KOPT-K1 (cell line): ENCODE measurements around the gene COMP.
"Not testable (repeated sequence)": the region's sequence is repeated elsewhere in the genome, so short reads cannot be mapped to it uniquely, and the experiment has no call there.

Experiments used
- H3K27ac ChIP-seq: fragments of 200-600 bp; sonication (generic); 2 replicates; pipeline ENCODE4 v1.5.1; 2016; ENCODE audit warnings: antibody characterized with exemption, mild to moderate bottlenecking, low read depth, low read length; ENCODE audit not compliant: poor library complexity, severe bottlenecking
- H3K36me3 ChIP-seq: fragments of 200-600 bp; sonication (generic); 2 replicates; pipeline ENCODE4 v1.5.1; 2017; ENCODE audit warnings: antibody characterized with exemption, mild to moderate bottlenecking, low read length, moderate library complexity; ENCODE audit not compliant: insufficient read depth
- H3K9me3 ChIP-seq: fragments of 200-600 bp; sonication (generic); 2 replicates; pipeline ENCODE4 v1.5.1; 2017; ENCODE audit warnings: antibody characterized with exemption, low read length, mild to moderate bottlenecking; ENCODE audit not compliant: insufficient read depth, poor library complexity, severe bottlenecking

The COMP gene

GRCh38 chr19:18790566-18791314 is at the start of gene COMP:
COMP (minus strand) TSS chr19:18791305; CDS start chr19:18791269, 36 bp downstream.
- H3K9me3 ChIP-seq, result peaks cover 12% of the 10 kb centered on the region
- H3K36me3 ChIP-seq, result no peaks in the 10 kb centered on the region
- no peak within 1 kb of the TSS for H3K27ac ChIP-seq

GRCh38 chr19:18840288-18841267 is 49.5 kb upstream of the COMP start:
- no peak overlapping the region for H3K27ac ChIP-seq
- no peaks in the 10 kb centered on the region for H3K9me3 ChIP-seq
- peaks cover 79% of the 10 kb centered on the region for H3K36me3 ChIP-seq

GRCh38 chr19:18839465-18840287 is 48.6 kb upstream of the COMP start:
- Histone ChIP-seq H3K9me3 (no peaks in the 10 kb centered on the region), H3K36me3 (peaks cover 79% of the 10 kb centered on the region), H3K27ac (no peak overlapping the region)

GRCh38 chr19:18834644-18834984 is 43.5 kb upstream of the COMP start:
- no peak overlapping the region for H3K27ac ChIP-seq
- no peaks in the 10 kb centered on the region for H3K9me3 ChIP-seq
- H3K36me3 ChIP-seq, result peaks cover 66% of the 10 kb centered on the region

DNA sequence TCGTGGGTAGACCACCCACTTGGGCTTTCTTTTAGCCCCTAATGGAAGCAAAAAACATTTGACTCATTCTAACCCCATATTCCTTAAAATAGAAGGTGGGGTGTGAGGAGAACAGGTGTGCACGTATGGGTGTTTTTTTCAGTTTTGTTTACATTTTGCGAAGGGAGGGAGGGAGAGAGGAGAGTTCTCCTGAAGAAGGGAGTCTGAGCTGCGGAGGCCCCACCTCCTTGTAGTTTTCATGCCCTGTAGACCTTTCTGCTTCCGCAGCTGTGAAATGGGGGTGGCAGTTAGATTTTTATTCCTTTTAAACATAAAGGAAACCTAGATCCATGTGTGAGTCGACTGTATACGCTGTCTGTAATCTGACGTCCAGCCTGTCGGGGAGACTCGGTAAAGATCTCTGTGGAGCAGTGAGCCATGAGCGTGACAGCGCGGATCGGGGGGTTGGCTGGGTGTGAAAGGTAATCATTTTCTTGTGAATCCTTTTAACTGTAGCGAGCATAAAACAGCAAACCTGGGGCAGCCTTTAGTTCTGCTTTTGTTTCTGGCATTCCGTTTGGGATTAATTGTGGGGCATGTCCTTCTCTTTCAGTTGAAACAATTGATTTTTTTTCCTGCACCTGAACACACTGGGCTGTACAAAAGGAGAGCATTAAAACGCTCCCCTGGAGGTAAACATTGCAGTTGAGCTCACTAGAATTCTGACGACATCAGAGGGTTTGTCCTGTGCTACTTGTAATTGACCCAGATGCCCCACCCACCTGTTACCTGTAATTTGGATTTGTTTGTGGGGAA is 42.9 kb upstream of the COMP start:
- peaks cover 60% of the 10 kb centered on the region for H3K36me3 ChIP-seq
- H3K27ac ChIP-seq, result peak overlapping the region; percentile 86
- no peaks in the 10 kb centered on the region for H3K9me3 ChIP-seq

- peaks cover 51% of the 10 kb centered on the region for H3K36me3 ChIP-seq
- no peaks in the 10 kb centered on the region for H3K9me3 ChIP-seq
- H3K27ac ChIP-seq, result peak overlapping the region; percentile 86
Measured at GRCh38 chr19:18833141-18833476, 42.0 kb upstream of the COMP start.

GRCh38 chr19:18832306-18833140 is 41.4 kb upstream of the COMP start:
- H3K27ac ChIP-seq, result peak overlapping the region; percentile 86
- H3K36me3 ChIP-seq, result peaks cover 45% of the 10 kb centered on the region
- no peaks in the 10 kb centered on the region for H3K9me3 ChIP-seq

- Histone ChIP-seq H3K27ac (peak within 1 kb of the TSS; percentile 86), H3K9me3 (peaks cover 7% of the 10 kb centered on the region), H3K36me3 (peaks cover 37% of the 10 kb centered on the region)
Measured at GRCh38 chr19:18831524-18832305, 40.6 kb upstream of the COMP start, which contains the start of gene UPF1. UPF1 (plus strand) TSS chr19:18831959; CDS start chr19:18832210, 251 bp downstream.

DNA sequence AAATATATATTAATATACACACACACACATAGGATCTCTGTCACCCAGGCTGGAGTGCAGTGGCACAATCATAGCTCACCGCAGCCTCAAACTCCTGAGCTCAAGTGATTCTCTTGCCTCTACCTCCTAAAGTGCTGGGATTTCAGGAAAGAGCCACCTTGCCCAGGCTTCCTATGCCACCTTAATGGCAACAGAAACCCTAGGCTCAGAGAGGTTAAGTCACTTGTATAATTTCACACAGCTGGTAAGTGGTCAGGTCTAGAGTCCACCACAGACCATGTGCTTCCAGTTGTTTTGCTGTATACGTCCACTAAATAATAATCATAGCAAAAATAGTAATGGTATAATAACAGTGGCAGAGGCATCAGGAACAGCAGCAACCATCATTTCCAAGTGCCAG is 39.4 kb upstream of the COMP start:
- Histone ChIP-seq H3K27ac (no peak overlapping the region), H3K9me3 (peaks cover 9% of the 10 kb centered on the region), H3K36me3 (peaks cover 25% of the 10 kb centered on the region)

DNA sequence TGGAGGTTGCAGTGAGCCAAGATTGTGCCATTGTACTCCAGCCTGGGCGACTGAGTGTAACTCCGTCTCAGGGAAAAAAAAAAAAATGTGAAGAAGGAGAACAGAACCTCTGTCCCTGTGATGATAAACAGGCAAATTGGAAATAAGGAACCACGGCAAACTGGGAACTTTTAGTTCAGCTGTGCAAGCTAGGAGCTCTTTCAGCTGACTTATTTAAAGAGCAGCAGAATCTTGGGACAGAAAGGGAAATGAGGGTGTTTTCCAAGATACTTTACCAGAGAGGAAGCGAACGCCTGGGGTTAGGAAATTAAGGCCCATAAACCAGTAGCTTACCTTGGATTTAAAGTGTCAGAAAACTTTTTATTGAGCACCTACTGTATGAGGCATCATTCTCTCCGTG is 37.7 kb upstream of the COMP start:
- no peak overlapping the region for H3K27ac ChIP-seq
- H3K36me3 ChIP-seq, result peaks cover 8% of the 10 kb centered on the region

GRCh38 chr19:18817574-18817973 is 26.5 kb upstream of the COMP start:
- H3K36me3 ChIP-seq, result no peaks in the 10 kb centered on the region
- H3K9me3 ChIP-seq, result no peaks in the 10 kb centered on the region
- H3K27ac ChIP-seq, result no peak overlapping the region

More for the DNA sequence above, 37.7 kb upstream of the COMP start:
- H3K9me3 ChIP-seq, result peaks cover 9% of the 10 kb centered on the region

DNA sequence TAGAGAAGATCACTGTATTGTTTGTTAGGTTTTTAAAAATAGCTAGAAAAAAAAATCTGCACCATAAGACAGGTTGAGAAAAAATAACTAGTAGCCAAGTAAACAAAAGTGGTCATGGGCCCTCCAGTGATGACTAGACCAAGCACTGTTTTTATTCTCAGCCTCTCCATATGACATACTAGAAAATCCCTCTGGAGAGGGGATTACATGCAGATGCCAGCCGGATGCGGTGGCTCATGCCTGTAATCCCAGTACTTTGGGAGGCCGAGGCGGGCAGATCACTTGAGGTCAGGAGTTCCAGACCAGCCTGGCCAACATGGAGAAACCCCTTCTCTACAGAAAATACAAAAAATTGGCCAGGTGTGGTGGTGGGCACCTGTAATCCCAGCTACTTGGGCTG is 25.5 kb upstream of the COMP start:
- not testable (repeated sequence) for H3K36me3 ChIP-seq, H3K9me3 ChIP-seq, H3K27ac ChIP-seq

DNA sequence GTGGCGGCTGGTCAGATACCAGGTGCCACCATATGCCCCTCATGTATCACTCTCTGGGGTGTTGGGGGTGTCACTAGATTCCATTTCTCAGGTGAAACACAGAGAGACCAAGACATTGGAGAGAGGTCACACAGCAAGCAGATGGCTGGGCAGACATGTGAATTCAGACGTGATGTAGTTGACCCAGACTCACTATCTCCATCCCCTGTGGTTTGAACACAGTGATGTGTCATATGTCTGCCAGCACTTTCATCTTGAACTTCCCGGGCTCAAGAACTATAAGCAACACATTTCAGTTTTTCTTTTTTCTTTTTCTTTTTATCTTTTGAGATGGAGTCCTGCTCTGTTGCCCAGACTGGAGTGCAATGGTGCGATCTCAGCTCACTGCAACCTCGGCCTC is 24.6 kb upstream of the COMP start:
- Histone ChIP-seq H3K27ac (no peak overlapping the region), H3K9me3 (no peaks in the 10 kb centered on the region), H3K36me3 (no peaks in the 10 kb centered on the region)
